Endothelial cell of umbilical vein (primary cell): Measurements from ENCODE around the gene NCOA5. TPM values are rescaled to one million over a fixed set of nuclear protein-coding genes. Genes with fewer than 3 reads are reported as not detected.

ENCODE experiments used
- BruUV-seq: library from RNA; stranded (reverse); fragments of 400-500 nt; replicated peaks from 2 replicates; lab custom pipeline; 2021; lab: Mats Ljungman, UMichigan
- CTCF ChIA-PET: fragments of 300-600, 350-600 bp; sonication (Branson Sonifier 250); formaldehyde crosslinking; loops from one replicate; lab custom pipeline; 2021; ENCODE audit warnings: antibody characterized with exemption, inconsistent platforms; lab: Charles Lee
- POLR2A ChIA-PET: fragments of 300-600, 350-600 bp; sonication (Branson Sonifier 250); formaldehyde crosslinking; loops from one replicate; lab custom pipeline; 2021; ENCODE audit warnings: antibody characterized with exemption, inconsistent platforms; lab: Charles Lee
- DNase-seq: peaks from one replicate; pipeline ENCODE4 v3.0.0-alpha.2; 2011; ENCODE audit warnings: low read depth, low spot score
- FAIRE-seq: peaks from 2 replicates; lab custom pipeline; 2011; peaks lifted over from hg19 to GRCh38; lab: Jason Lieb, UNC
- H2AFZ ChIP-seq: 2 replicates; pipeline ENCODE4 v1.6.0; 2012; ENCODE audit warnings: low read depth, low read length, control low read depth, inconsistent platforms
- H3K27ac ChIP-seq: 2 replicates; pipeline ENCODE4 v1.5.1; 2011; ENCODE audit warnings: low read depth, mild to moderate bottlenecking, control low read depth, low read length, moderate library complexity; ENCODE audit not compliant: insufficient read depth
- H3K27me3 ChIP-seq, 2 experiments: 2 replicates each; pipeline versions ENCODE4 v1.6.0 to v1.6.1; 2011; ENCODE audit warnings: low read length in 2 of 2, mixed read lengths in 1 of 2; ENCODE audit not compliant: control insufficient read depth in 2 of 2, insufficient read depth in 2 of 2
- H3K36me3 ChIP-seq, 2 experiments: 2 replicates in 1 of 2; 3 replicates in 1 of 2; pipeline ENCODE4 v1.5.1; 2011; ENCODE audit warnings: low read length in 2 of 2, mild to moderate bottlenecking in 1 of 2, moderate library complexity in 1 of 2; ENCODE audit not compliant: control insufficient read depth in 2 of 2, insufficient read depth in 2 of 2; ENCODE audit errors: extremely low read depth in 1 of 2
- H3K4me1 ChIP-seq: 3 replicates; pipeline ENCODE4 v1.5.1; 2011; ENCODE audit warnings: mild to moderate bottlenecking, low read length; ENCODE audit not compliant: control insufficient read depth, insufficient read depth; ENCODE audit errors: extremely low read depth
- H3K4me2 ChIP-seq: 2 replicates; pipeline ENCODE4 v1.6.1; 2011; ENCODE audit warnings: low read length, control low read depth, mixed read lengths; ENCODE audit not compliant: insufficient read depth
- H3K4me3 ChIP-seq, 3 experiments: fragments of 200-600 bp in 1 of 3; sonication (generic), shearing (Covaris generic) in 1 of 3; replicated peaks in 1 of 3; 2 replicates each; pipeline ENCODE4 v1.5.1; 2011 to 2016; ENCODE audit warnings: control low read depth in 3 of 3, low read length in 3 of 3, mild to moderate bottlenecking in 2 of 3, inconsistent platforms in 1 of 3, low read depth in 1 of 3, moderate library complexity in 1 of 3; ENCODE audit not compliant: insufficient read depth in 1 of 3
- H3K79me2 ChIP-seq: 2 replicates; pipeline ENCODE4 v1.6.0; 2012; ENCODE audit warnings: low read length, inconsistent platforms; ENCODE audit not compliant: control insufficient read depth, insufficient read depth
- H3K9ac ChIP-seq: replicated peaks from 2 replicates; pipeline ENCODE3; 2011; ENCODE audit warnings: low read length, control low read depth; ENCODE audit not compliant: insufficient read depth; ENCODE audit errors: extremely low read depth
- H3K9me1 ChIP-seq: replicated peaks from 3 replicates; pipeline ENCODE4 v1.6.0; 2011; ENCODE audit warnings: mild to moderate bottlenecking, low read length; ENCODE audit not compliant: control insufficient read depth, insufficient read depth; ENCODE audit errors: extremely low read depth
- H3K9me3 ChIP-seq: replicated peaks from 2 replicates; pipeline ENCODE4 v1.5.1; 2012; ENCODE audit warnings: low read length, inconsistent platforms; ENCODE audit not compliant: control insufficient read depth, insufficient read depth
- H4K20me1 ChIP-seq: replicated peaks from 2 replicates; pipeline ENCODE3; 2011; ENCODE audit warnings: mild to moderate bottlenecking, low read length; ENCODE audit not compliant: control insufficient read depth, insufficient read depth; ENCODE audit errors: extremely low read depth
- EZH2 ChIP-seq: IDR thresholded peaks from 2 replicates; pipeline ENCODE4 v1.6.1; 2012; ENCODE audit warnings: borderline replicate concordance, low read depth, mild to moderate bottlenecking, moderate library complexity, low read length, inconsistent platforms; ENCODE audit not compliant: severe bottlenecking
- FOS ChIP-seq: IDR thresholded peaks from 2 replicates; pipeline ENCODE4 v1.6.1; 2011; ENCODE audit warnings: mild to moderate bottlenecking, low read length, moderate library complexity, borderline replicate concordance; ENCODE audit not compliant: insufficient read depth
- GATA2 ChIP-seq: IDR thresholded peaks from 2 replicates; pipeline ENCODE4 v1.7.0; 2011; ENCODE audit warnings: low read depth, mild to moderate bottlenecking, moderate library complexity, mixed read lengths, low read length; ENCODE audit not compliant: insufficient read length, insufficient read depth
- JUN ChIP-seq: IDR thresholded peaks from 2 replicates; pipeline ENCODE4 v1.6.1; 2011; ENCODE audit warnings: borderline replicate concordance, low read depth; ENCODE audit not compliant: insufficient read length, insufficient read depth
- MYC ChIP-seq: IDR thresholded peaks from one replicate; pipeline ENCODE4 v1.6.1; 2011; ENCODE audit warnings: mild to moderate bottlenecking, low read depth, low read length
- POLR2A ChIP-seq: IDR thresholded peaks from 2 replicates; pipeline ENCODE4 v1.6.1; 2012; ENCODE audit warnings: low read depth, mild to moderate bottlenecking, control low read depth, low read length
- POLR2AphosphoS5 ChIP-seq: IDR thresholded peaks from 2 replicates; pipeline ENCODE4 v1.6.1; 2012; ENCODE audit warnings: low read depth, mild to moderate bottlenecking, control low read depth, low read length, moderate library complexity; ENCODE audit not compliant: insufficient read depth
- dilution Hi-C: fragments of 300-500 bp; cut with MboI; formaldehyde crosslinking; loops from one replicate; pipeline ENCODE4 v1.15.0; 2019; ENCODE audit warnings: low sequenced_read_pairs; ENCODE audit not compliant: extremely low pct_ligation_motif_present
- intact Hi-C: fragments of 100-400 bp; cut with micrococcal nuclease; formaldehyde crosslinking; loops from one replicate; pipeline ENCODE4 v1.10.0; 2022
- polyA plus RNA-seq, 4 experiments: library from polyadenylated mRNA; depleted of rRNA in 3 of 4; stranded (reverse) in 3 of 4; unstranded in 1 of 4; fragments of >200 nt; gene quantifications; 2 replicates each; pipeline versions ENCODE4 v1.2.1 to v1.2.3, GENCODE V29; 2011 to 2012; ENCODE audit warnings: missing spikeins in 1 of 4
- total RNA-seq: library from RNA; stranded (reverse); gene quantifications from 2 replicates; pipeline ENCODE4 v1.2.3, GENCODE V29; 2021
- TF ChIP-seq, protein P1 (sequence below): IDR thresholded peaks from 2 replicates; pipeline ENCODE4 v1.6.1; 2011; ENCODE audit not compliant: insufficient read depth, insufficient read length
- TF ChIP-seq, protein P2 (sequence below), 2 donors: IDR thresholded peaks; 1 replicate in 1 of 2; 2 replicates in 1 of 2; pipeline ENCODE4 v1.5.1; 2011; ENCODE audit warnings: low read length in 2 of 2, mild to moderate bottlenecking in 2 of 2, moderate library complexity in 2 of 2, control low read depth in 1 of 2, inconsistent platforms in 1 of 2, low read depth in 1 of 2; ENCODE audit not compliant: insufficient read depth in 1 of 2; ENCODE audit errors: extremely low read depth in 1 of 2

Gene NCOA5
- total and polyA plus RNA-seq, 2 donors (not counting 3 experiments of a cell fraction or from before 2014, with no cell fraction given) = 32.0 to 39.5 TPM

- dilution Hi-C loops = no loop called here
- CTCF ChIA-PET = interaction anchor here (0.6 to 2.6 kb wide), 6 partner anchors 29 to 309 kb away, joined by 3 to 19 read pairs (median 3); no protein-coding TSS in a partner anchor
- TF ChIP-seq FOS = no peak
- TF ChIP-seq POLR2AphosphoS5 = no peak
- TF ChIP-seq MYC = no peak
- TF ChIP-seq GATA2 = no peak
- TF ChIP-seq, protein P1, sequence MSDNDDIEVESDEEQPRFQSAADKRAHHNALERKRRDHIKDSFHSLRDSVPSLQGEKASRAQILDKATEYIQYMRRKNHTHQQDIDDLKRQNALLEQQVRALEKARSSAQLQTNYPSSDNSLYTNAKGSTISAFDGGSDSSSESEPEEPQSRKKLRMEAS = no peak
- TF ChIP-seq EZH2 = peak; percentile 23
- TF ChIP-seq, protein P2, sequence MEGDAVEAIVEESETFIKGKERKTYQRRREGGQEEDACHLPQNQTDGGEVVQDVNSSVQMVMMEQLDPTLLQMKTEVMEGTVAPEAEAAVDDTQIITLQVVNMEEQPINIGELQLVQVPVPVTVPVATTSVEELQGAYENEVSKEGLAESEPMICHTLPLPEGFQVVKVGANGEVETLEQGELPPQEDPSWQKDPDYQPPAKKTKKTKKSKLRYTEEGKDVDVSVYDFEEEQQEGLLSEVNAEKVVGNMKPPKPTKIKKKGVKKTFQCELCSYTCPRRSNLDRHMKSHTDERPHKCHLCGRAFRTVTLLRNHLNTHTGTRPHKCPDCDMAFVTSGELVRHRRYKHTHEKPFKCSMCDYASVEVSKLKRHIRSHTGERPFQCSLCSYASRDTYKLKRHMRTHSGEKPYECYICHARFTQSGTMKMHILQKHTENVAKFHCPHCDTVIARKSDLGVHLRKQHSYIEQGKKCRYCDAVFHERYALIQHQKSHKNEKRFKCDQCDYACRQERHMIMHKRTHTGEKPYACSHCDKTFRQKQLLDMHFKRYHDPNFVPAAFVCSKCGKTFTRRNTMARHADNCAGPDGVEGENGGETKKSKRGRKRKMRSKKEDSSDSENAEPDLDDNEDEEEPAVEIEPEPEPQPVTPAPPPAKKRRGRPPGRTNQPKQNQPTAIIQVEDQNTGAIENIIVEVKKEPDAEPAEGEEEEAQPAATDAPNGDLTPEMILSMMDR (IDR thresholded peaks at IDR 0.05; ENCODE audit: extremely low read depth in 1 of 2, insufficient read depth in 1 of 2, low read depth in 1 of 2, low read length in 2 of 2) = peak in 1 of 2 donors; percentile 31
- no peak for TF ChIP-seq JUN
- TF ChIP-seq POLR2A = no peak
- Histone ChIP-seq H3K27me3 (peaks cover 21 to 48% of the 10 kb centered on the region in 2 experiments), H3K4me3 (no peak overlapping the region), H3K4me2 (no peak overlapping the region), H3K36me3 (no peaks in the 10 kb centered on the region), H3K27ac (no peak overlapping the region), H3K9me3 (no peaks in the 10 kb centered on the region), H3K9me1 (no peaks in the 10 kb centered on the region), H2AFZ (no peak overlapping the region), H3K9ac (no peak overlapping the region), H4K20me1 (no peaks in the 10 kb centered on the region), H3K79me2 (no peaks in the 10 kb centered on the region), H3K4me1 (no peaks in the 10 kb centered on the region)
- intact Hi-C loops = no loop called here
- DNase-seq (peak; percentile 19), FAIRE-seq (no peak)
- POLR2A ChIA-PET = no interaction called here
- no TSS peak for BruUV-seq
Observed at GRCh38 chr20:46099491-46100287, 9.9 kb upstream of the NCOA5 start.
